Peyer's patch (tissue), 4 donors: ENCODE results near the gene CCDC14.

ENCODE experiments used
- CTCF ChIP-seq, 6 experiments: fragments of 450-650 bp in 4 of 6; fragments of 200-600 bp in 2 of 6; sonication (generic) in 1 of 6; IDR thresholded peaks; one replicate each; pipeline ENCODE4 v1.5.1; 2017 to 2019; ENCODE audit warnings: antibody characterized with exemption in 6 of 6, mild to moderate bottlenecking in 3 of 6, moderate library complexity in 1 of 6
- POLR2A ChIP-seq, 2 donors: fragments of 450-650 bp; IDR thresholded peaks; one replicate each; pipeline ENCODE4 v1.5.1; 2017; ENCODE audit warnings: antibody characterized with exemption in 2 of 2, mild to moderate bottlenecking in 2 of 2, moderate library complexity in 2 of 2

- TF ChIP-seq POLR2A (IDR thresholded peaks at IDR 0.05) (no peak), CTCF (IDR thresholded peaks at IDR 0.05) (no peak)
Measured at GRCh38 chr3:123920383-123920782, 40.6 kb downstream of the CCDC14 start.
